Prostate gland (tissue), 2 donors: ENCODE results near the gene SF3A2.

ENCODE experiments used
- CTCF ChIP-seq, 4 experiments: fragments of 200-600 bp in 2 of 4; fragments of 450-650 bp in 2 of 4; sonication (generic) in 2 of 4; IDR thresholded peaks; 1 replicate in 3 of 4; 2 replicates in 1 of 4; pipeline ENCODE4 v1.5.1; 2016 to 2019; ENCODE audit warnings: antibody characterized with exemption in 4 of 4, mild to moderate bottlenecking in 2 of 4, moderate library complexity in 2 of 4
- POLR2A ChIP-seq: fragments of 450-650 bp; IDR thresholded peaks from one replicate; pipeline ENCODE4 v1.6.1; 2016; ENCODE audit warnings: antibody characterized with exemption, mild to moderate bottlenecking
- POLR2AphosphoS5 ChIP-seq: sonication (generic); formaldehyde crosslinking; IDR thresholded peaks from one replicate; pipeline ENCODE4 v1.6.1; 2017; ENCODE audit warnings: antibody characterized with exemption

GRCh38 chr19:2274185-2274711 is 37.6 kb downstream of the SF3A2 start:
- no peak for TF ChIP-seq POLR2A
- no peak for TF ChIP-seq CTCF (IDR thresholded peaks at IDR 0.05)
- no peak for TF ChIP-seq POLR2AphosphoS5
